Bronchial epithelial cell (primary cell): ENCODE data around the gene OR2Y1. TPM values are rescaled to one million over a fixed set of nuclear protein-coding genes. Genes with fewer than 3 reads are reported as not detected.
"Not testable (repeated sequence)": the region's sequence is repeated elsewhere in the genome, so short reads cannot be mapped to it uniquely, and the experiment has no call there.

ENCODE experiments used
- DNase-seq: peaks from one replicate; pipeline ENCODE4 v3.0.0-alpha.2; 2010; ENCODE audit warnings: low read depth
- FAIRE-seq: peaks from 2 replicates; lab custom pipeline; 2011; peaks lifted over from hg19 to GRCh38; lab: Jason Lieb, UNC
- H3K27me3 ChIP-seq: 2 replicates; pipeline ENCODE4 v1.5.1; 2011; ENCODE audit warnings: low read length; ENCODE audit not compliant: control insufficient read depth, insufficient read depth
- H3K36me3 ChIP-seq: 2 replicates; pipeline ENCODE4 v1.5.1; 2011; ENCODE audit warnings: low read length; ENCODE audit not compliant: control insufficient read depth, insufficient read depth
- H3K4me3 ChIP-seq: 2 replicates; pipeline ENCODE4 v1.5.1; 2011; ENCODE audit warnings: mild to moderate bottlenecking, low read depth, low read length, control low read depth
- CTCF ChIP-seq: IDR thresholded peaks from 2 replicates; pipeline ENCODE4 v1.5.1; 2011; ENCODE audit warnings: mild to moderate bottlenecking, moderate library complexity, low read length, control low read depth, inconsistent platforms; ENCODE audit not compliant: insufficient read depth, severe bottlenecking
- total RNA-seq: library from RNA; depleted of rRNA; stranded (reverse); fragments of >200 nt; gene quantifications from 2 replicates; pipeline ENCODE4 v1.2.1, GENCODE V29; 2014

The OR2Y1 gene
- total RNA-seq, 1 donor from 2014 or later, result not detected

DNA sequence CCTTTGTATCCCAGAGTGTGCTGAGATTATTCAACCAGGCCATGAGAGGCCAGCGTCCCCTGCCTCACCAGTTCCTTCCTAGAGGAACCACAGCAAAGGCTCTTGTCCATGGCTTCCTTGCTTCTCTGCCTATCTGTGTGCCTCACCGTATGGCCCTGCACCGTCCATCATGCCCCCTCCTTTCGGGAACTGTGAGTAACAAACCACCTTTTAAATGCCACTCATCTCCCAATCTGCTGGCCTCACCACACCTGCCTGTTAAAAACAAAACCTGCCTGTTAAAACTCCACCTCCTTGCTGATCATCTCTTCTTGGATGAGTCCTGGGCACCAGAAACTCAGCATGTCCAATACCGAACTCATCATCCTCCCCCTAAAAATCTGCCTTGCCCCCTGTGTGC lies 4.4 kb upstream of the OR2Y1 start:
- FAIRE-seq (peak; percentile 23), DNase-seq (no peak)
- no peak for TF ChIP-seq CTCF
- no peaks in the 10 kb centered on the region for H3K27me3 ChIP-seq
- H3K36me3 ChIP-seq, result no peaks in the 10 kb centered on the region
- no peak overlapping the region for H3K4me3 ChIP-seq

GRCh38 chr5:180742727-180743126 lies 2.9 kb upstream of the OR2Y1 start:
- FAIRE-seq (peak; percentile 62), DNase-seq (no peak)
- Histone ChIP-seq H3K27me3 (no peaks in the 10 kb centered on the region), H3K4me3 (no peak overlapping the region), H3K36me3 (no peaks in the 10 kb centered on the region)
- no peak for TF ChIP-seq CTCF

GRCh38 chr5:180740953-180741352 lies 1.1 kb upstream of the OR2Y1 start:
- not testable (repeated sequence) for H3K36me3 ChIP-seq, DNase-seq, H3K4me3 ChIP-seq, H3K27me3 ChIP-seq, FAIRE-seq

- H3K27me3 ChIP-seq, result no peaks in the 10 kb centered on the region
- TF ChIP-seq CTCF, result no peak
- peak; percentile 45 for DNase-seq
- no peak overlapping the region for H3K4me3 ChIP-seq
- no peaks in the 10 kb centered on the region for H3K36me3 ChIP-seq
- no peak for FAIRE-seq
These were observed 587 bp downstream of the OR2Y1 start for GRCh38 chr5:180739271-180739670.

DNA sequence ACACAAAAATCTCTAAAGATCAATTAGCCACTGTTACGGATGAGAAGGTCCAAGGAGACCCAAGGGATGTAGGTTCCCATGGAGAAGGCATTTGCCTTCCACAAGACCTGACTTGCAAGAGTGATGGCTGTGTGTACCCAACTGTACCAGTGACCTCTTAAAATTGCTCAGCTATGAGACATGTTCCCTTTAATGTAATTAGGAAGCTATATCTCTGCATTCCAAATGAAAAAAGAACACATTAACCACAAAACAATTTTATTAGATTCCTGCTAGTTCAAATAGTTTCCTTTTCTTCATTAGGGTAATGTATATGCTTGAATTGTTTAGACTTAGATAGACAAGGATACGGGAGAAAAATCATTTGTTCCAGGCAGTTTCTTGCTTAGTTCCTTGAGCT lies 3.3 kb downstream of the OR2Y1 start:
- no peak for TF ChIP-seq CTCF
- Histone ChIP-seq H3K4me3 (no peak overlapping the region), H3K27me3 (no peaks in the 10 kb centered on the region), H3K36me3 (no peaks in the 10 kb centered on the region)
- DNase-seq (peak; percentile 18), FAIRE-seq (no peak)

GRCh38 chr5:180724944-180725343 lies 14.9 kb downstream of the OR2Y1 start:
- DNase-seq (no peak), FAIRE-seq (no peak)
- Histone ChIP-seq H3K36me3 (no peaks in the 10 kb centered on the region), H3K27me3 (no peaks in the 10 kb centered on the region), H3K4me3 (no peak overlapping the region)
- TF ChIP-seq CTCF, result no peak
